Measurements from ENCODE around the gene MYB. TPM values are rescaled to one million over a fixed set of nuclear protein-coding genes. Genes with fewer than 3 reads are reported as not detected.

The MYB gene
- total and polyA plus RNA-seq, 2 of the 8 experiments (the other 6 are each of a cell fraction or from before 2014, with no cell fraction given): 4.0 to 7.6 TPM

GRCh38 chr6:135185483-135185882, 4.4 kb downstream of the MYB start (continued):
- no peak for TF ChIP-seq CHD7 (IDR thresholded peaks at IDR 0.05; ENCODE audit: insufficient replicate concordance, low read length)

Measured in H1 (cell line).